Peyer's patch (tissue), 4 donors: ENCODE data around the gene SELENOI.

Experiments
- CTCF ChIP-seq, 6 experiments: fragments of 450-650 bp in 4 of 6; fragments of 200-600 bp in 2 of 6; sonication (generic) in 1 of 6; IDR thresholded peaks; one replicate each; pipeline ENCODE4 v1.5.1; 2017 to 2019; ENCODE audit warnings: antibody characterized with exemption in 6 of 6, mild to moderate bottlenecking in 3 of 6, moderate library complexity in 1 of 6
- POLR2A ChIP-seq, 2 donors: fragments of 450-650 bp; IDR thresholded peaks; one replicate each; pipeline ENCODE4 v1.5.1; 2017; ENCODE audit warnings: antibody characterized with exemption in 2 of 2, mild to moderate bottlenecking in 2 of 2, moderate library complexity in 2 of 2

- no peak for TF ChIP-seq CTCF (IDR thresholded peaks at IDR 0.05)
- TF ChIP-seq POLR2A (IDR thresholded peaks at IDR 0.05): no peak
Observed at GRCh38 chr2:26312471-26312870, 33.5 kb upstream of the SELENOI start.
